HUDEP-2 (cell line): ENCODE data around the gene ZNF146.
"Not testable (repeated sequence)": the region's sequence is repeated elsewhere in the genome, so short reads cannot be mapped to it uniquely, and the experiment has no call there.

Experiments
- DNase-seq, 76 experiments: peaks; one replicate each; lab custom pipeline; 2025; ENCODE audit not compliant: unreplicated experiment in 76 of 76; lab: John Stamatoyannopoulos, UW

ZNF146 gene

DNA sequence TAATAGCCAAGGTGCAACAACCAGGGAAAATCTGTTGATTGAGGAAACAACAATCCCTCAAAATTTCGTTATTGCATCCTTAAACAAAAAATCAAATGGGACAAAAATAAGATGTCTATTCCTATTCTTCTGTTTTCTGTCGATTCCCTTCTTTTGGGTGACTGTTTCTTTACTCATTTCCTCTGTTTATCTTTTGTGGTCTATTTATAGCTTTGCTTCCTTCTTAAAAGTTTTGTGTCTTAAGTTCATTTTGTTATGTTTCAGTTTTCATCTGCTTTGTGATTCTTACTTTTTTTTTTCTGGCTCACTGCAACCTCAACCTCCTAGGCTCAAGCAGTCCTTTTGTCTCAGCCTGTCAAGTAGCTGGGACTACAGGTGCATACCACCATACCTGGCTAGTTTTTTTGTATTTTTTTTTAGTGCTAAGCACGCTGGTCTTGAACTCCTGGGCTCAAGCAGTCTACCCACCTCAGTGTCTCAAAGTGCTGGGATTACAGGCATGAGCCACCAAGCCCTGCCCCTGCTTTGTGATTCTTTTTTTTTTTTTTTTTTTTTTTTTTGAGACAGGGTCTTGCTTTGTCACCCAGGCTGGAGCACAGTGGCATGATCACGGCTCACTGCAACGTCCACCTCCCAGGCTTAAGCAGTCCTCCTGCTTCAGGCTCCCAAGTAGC, 10.4 kb downstream of the ZNF146 start:
- DNase-seq = no peak

DNA sequence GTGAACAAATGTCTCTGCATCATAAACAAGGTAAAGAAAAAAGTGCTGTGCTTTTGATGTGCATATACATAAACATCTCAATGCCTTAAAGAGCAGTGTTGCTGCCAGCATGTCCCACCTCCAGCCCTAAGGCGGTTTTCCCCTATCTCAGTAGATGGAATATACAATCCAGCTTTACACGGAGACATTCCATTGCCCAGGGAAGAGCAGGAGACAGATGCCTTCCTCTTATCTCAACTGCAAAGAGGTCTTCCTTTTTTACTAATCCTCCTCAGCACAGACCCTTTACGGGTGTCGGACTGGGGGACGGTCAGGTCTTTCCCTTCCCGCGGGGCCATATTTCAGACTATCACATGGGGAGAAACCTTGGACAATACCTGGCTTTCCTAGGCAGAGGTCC, 18.7 kb downstream of the ZNF146 start:
- DNase-seq = not testable (repeated sequence)

DNA sequence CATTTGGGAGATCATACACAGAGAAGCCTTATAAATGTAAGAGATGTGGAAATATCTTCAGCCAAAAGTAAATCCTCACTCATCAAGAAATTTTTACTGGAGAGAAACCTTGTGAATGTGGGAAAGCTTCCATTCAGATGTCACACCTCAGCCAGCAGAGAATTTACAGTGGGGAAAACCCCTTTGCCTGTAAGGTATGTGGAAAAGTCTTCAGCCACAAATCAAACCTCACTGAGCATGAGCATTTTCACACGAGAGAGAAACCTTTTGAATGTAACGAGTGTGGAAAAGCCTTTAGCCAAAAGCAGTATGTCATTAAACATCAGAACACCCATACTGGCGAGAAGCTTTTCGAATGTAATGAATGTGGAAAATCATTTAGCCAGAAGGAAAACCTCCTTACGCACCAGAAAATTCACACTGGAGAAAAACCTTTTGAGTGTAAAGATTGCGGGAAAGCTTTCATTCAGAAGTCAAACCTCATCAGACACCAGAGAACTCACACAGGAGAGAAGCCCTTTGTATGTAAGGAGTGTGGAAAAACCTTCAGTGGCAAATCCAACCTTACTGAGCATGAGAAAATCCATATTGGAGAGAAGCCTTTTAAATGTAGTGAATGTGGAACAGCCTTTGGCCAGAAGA, 21.5 kb downstream of the ZNF146 start:
- DNase-seq = no peak

DNA sequence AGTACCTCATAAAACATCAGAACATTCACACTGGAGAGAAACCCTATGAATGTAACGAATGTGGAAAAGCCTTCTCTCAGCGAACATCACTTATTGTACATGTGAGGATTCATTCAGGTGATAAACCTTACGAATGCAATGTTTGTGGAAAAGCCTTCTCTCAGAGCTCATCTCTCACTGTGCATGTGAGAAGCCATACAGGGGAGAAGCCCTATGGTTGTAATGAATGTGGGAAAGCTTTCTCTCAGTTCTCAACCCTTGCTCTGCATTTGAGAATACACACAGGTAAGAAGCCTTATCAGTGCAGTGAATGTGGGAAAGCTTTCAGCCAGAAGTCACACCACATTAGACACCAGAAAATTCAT, 22.0 kb downstream of the ZNF146 start:
- DNase-seq = no peak

DNA sequence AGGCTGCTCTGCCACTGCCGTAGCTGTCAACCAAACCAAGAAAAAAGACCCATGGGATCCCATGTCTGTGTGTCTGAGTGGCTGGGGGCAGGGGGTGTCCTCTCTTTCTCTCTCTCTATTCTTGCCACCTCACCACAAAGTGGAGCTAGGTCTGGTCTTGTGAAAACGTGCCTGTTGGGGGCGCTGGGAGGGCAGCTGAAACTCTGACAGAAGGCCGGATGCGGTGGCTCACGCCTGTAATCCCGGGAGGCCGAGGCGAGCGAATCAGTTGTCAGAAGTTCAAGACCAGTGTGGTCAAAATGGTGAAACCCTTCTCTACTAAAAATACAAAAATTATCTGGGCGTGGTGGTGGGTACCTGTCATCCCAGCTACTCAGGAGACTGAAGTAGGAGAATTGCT, 29.2 kb downstream of the ZNF146 start:
- DNase-seq = no peak

DNA sequence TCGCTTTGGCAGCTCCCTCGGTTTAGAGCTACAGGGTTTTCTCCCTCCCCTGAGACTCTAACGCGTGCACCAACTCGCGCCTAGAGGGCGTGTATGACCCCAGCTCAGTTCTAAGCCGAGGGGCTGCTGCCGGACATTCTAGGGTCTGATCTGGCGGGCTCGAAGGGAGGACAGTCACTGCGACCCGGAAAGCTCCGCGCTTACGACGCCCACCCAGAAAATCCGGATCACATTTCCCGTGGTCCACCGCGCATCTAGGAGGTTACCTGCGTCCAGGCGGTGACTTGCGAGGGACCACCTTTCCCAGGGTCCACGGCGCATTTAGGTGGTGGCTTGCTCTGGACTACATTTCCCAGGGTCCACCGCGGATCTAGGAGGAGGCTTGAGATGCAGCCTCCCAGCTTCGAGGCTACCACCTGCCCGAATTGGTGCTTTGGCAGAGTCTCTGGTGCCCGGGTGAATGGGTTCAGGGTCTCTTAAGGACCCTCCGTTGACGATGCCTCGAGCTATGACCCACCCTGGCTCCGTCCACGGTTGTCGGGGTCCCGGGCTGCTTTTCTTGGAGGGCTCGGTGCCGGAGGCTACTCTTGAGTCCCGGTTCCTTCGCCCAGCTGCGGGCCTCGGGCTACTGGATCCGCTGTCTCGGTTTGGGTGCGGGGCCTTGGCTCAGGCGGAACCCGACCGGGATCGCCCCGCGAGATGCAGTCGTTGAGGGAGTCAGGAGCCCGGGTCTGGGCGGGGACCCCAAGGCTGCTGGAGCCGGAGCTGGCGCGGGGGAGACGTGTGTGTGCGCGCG, 30.5 kb downstream of the ZNF146 start:
- no peak for DNase-seq

DNA sequence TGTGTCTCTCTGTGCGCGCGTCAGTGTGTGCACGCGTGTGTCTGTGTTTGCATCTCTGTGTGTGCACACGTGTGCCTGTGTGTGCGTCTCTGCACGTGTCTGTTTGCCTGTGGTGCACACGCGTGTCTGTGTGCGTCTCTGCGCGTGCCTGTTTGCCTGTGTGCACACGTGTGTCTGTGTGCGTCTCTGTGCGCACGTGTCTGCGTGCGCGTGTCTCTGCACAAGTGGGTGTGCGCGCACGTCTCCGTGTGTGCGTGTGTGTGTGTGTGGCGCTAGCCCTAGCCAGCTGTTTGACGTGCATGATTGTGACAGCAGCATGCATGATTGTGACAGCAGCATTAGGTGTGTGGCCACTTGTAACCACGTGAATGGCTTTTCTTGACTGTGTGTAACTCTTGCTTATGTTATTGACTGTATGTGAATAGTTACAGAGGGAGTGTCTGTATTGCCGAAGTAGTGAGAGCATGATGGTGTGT, 31.1 kb downstream of the ZNF146 start:
- no peak for DNase-seq

DNA sequence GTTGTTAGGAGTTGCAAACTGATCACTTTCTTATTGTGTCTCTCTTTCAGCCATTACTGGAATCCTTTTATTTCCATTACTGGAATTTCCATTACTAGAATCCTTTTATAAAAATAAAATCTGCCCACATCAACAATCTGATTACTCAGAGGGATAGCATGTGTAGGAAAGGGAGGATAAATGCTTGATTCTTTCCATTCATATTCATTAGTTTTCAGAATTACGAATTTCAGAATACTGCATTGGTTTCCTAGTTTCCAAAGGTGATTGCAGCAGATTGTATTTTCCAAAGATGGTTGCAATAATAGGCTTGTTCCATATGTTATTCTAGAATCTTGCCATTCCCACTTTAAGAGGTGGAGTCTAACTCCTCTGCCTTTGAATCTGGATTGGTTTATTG, 37.1 kb downstream of the ZNF146 start:
- no peak for DNase-seq

DNA sequence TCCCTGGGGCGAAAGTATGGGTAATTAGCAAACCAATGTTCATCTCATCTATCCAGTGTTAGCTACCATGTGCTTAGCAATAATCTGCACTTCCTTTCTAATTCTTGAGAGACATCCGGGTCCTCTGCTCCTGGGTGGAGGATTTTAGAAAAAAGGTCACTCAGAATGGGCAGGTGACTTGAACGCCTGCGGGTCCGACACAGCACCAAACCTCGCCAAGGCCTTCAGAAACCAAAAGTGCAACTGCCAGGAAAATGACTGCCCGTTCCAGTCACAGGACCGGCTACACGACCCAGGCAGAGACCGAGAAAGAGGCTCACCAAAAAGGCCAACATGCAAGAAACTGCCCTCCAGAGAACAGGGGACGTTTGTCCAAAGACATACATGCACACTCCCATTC, 39.9 kb downstream of the ZNF146 start:
- no peak for DNase-seq

DNA sequence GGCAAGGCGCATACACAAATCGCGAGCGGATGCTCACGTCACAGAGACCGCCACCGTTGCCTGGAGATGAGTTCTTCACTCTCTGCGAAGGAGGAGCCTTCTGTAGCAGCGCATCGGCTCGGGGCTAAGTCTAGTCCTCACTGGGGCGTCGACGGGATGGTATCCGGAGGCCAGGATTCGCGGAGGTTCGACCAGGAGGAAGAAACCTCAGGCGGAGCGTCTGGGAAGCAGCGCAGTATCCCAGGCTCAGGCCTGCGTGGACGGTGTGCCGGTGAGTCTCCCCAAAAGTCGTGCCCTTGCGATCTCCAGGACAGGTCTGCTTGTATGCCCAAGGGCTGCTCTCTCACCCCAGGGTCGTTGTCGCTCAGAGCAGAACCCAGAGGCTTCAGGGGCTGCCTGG, 40.4 kb downstream of the ZNF146 start:
- no peak for DNase-seq

DNA sequence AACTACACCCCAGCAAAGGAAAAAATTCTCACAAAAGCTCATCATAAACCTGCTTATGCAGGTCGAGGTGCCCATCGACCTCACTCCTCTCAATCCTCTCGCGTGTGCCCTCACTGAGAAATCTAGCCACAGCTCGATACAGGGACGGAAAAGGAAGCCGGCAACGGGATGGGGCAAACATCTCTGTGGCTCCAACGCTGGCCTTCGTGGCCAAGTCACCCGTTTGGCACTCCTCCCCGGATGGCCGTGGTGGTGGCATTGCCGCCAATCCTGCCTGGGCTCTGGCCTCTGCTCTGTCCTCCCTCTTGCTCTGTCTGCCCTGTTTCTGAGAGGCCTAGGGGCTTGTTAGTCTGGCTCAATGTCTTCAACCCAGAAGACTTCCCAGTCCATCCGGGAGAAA, 41.2 kb downstream of the ZNF146 start:
- DNase-seq = no peak

DNA sequence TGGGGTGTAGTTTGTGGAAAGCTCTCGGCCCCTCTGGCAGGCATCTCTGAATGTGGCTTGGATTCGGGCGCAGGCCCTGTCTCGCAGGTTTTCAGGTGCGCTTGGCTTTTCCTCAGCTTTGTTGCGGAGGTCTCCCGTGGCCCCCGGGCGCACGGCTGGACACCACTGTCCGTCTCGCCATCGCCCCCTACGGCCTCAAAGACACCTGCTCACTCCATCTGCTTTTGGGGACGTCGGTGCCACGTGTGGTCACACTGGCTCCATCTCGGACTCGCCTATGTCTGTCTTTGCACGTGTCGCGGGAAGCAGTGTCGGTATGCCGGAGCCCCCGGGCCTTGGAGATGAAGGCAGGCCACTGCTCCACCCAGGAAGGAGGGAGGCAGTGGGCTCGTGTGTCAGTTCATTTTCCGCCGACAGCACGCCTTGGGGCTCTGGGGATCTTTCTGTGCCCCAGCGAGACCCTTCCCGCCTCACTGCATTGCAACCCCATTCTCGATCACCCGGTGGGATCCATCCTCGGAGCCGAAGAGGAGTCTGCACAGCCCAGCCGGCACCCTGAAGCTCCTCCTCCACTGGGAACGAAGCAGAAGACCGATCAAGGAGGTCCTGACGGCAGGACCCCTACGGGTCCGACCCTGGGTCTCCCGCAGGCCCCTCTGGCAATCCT, 42.1 kb downstream of the ZNF146 start:
- DNase-seq = no peak

DNA sequence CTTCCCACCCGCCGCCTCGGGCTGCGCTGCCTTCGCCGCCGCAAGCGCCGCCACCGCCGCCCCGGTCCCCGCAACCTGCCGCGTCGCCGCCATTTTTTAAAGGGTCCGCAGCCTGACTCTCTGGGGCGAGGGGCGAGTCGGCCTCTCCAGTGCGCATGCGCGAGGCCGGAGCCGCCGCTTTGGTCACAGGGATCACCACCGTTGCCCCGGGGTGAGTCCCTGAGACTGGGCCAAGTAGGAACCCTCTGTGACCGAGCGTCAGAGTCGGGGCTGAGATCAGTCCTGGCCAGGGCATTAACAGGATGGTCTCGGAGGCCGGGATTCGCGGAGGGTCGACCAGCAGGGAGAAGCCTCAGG, 42.6 kb downstream of the ZNF146 start:
- DNase-seq = no peak

DNA sequence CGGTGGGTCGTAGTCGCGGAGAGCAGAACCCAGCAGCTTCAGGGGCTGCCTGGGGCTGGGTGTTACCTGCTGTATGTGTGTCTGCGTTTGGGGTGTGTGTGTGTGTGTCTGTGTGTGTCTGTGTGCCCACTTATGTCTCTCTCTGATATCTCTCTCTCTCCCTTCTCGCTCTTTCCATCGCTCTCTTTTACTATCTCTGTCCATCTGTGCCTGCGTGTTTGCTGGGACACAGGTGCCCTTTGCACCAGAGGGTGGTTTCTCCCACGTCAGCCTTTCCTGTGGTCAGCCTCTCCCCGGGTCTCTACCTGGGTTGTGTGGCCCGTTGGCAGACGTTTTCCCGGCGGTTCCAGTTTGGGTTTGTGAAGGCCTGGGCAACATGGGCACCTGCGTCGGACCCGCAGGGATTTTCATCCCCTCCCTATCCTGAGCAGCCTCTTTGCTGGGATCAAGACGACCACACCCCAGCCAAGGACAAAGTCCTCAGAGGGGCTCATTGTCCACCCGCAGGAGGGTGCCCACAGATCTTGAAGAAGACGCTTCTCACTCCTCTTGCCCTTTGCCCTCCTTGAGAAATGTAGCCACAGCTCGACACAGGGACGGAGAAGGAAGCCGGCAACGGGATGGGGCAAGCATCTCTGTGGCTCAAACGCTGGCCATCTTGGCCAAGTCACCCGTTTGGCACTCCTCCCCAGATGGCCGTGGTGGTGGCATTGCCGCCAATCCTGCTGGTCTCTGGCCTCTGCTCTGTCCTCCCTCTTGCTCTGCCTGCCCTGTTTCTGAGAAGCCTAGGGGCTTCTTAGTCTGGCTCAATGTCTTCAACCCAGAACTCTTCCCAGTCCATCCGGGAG, 43.3 kb downstream of the ZNF146 start:
- DNase-seq = no peak

DNA sequence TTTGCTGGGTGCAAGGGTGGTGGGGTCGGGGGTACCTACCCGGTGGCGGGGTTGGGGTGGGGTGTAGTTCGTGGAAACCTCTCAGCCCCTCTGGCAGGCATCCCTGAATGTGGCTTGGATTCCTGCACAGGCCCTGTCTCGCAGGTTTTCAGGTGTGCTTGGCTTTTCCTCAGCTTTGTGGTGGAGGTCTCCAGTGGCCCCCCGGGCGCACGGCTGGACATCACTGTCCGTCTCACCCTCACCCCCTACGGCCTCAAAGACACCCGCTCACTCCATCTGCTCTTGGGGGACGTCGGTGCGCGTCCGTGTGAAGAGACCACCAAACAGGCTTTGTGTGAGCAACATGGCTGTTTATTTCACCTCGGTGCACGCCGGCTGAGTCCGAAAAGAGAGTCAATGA, 44.3 kb downstream of the ZNF146 start:
- DNase-seq = no peak

DNA sequence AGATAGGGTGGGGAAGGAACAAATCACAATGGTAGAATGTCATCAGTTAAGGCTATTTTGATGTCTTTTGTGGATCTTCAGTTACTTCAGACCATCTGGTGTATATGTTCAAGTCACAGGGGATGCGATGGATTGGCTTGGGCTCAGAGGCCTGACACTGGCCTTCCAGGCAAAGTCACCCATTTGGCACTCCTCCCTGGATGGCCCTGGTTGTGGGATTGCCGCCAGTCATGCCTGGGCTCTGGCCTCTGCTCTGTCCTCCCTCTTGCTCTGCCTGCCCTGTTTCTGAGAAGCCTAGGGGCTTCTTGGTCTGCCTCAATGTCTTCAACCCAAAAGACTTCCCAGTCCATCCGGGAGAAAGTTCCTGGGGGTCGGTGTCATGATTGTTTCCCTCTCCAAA, 50.2 kb downstream of the ZNF146 start:
- DNase-seq = no peak

DNA sequence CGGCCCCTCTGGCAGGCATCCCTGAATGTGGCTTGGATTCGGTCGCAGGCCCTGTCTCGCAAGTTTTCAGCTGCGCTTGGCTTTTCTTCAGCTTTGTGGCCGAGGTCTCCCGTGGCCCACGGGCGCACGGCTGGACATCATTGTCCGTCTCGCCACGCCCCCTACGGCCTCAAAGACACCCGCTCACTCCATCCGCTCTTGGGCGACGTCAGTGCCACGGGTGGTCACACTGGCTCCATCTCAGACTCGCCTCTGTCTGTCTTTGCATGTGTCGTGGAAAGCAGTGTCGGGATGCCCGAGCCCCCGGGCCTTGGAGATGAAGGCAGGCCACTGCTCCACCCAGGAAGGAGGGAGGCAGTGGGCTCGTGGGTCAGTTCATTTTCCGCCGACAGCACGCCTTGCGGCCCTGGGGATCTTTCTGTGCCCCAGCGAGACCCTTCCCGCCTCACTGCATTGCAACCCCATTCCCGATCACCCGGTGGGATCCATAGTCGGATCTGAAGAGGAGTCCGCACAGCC, 51.0 kb downstream of the ZNF146 start:
- DNase-seq = no peak

DNA sequence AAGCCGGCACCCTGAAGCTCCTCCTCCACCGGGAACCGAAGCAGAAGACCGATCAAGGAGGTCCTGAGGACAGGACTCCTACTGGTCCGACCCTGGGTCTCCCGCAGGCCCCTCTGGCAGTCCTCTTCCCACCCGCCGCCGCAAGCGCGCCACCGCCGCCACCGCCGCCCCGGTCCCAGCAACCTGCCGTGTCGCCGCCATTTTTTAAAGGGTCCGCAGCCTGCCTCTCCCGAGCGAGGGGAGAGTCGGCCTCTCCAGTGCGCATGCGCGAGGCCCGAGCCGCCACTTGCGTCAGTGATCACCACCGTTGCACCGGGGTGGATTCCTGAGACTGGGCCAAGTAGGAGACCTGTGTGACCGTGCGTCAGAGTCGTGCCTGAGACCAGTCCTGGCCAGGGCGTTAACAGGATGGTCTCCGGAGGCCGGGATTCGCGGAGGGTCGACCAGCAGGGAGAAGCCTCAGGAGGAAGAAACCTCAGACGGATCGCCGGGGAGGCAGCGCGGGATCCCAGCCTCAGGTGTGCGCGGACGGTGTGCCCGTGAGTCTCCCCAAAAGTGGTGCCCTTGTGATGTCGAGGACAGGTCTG, 51.6 kb downstream of the ZNF146 start:
- no peak for DNase-seq

DNA sequence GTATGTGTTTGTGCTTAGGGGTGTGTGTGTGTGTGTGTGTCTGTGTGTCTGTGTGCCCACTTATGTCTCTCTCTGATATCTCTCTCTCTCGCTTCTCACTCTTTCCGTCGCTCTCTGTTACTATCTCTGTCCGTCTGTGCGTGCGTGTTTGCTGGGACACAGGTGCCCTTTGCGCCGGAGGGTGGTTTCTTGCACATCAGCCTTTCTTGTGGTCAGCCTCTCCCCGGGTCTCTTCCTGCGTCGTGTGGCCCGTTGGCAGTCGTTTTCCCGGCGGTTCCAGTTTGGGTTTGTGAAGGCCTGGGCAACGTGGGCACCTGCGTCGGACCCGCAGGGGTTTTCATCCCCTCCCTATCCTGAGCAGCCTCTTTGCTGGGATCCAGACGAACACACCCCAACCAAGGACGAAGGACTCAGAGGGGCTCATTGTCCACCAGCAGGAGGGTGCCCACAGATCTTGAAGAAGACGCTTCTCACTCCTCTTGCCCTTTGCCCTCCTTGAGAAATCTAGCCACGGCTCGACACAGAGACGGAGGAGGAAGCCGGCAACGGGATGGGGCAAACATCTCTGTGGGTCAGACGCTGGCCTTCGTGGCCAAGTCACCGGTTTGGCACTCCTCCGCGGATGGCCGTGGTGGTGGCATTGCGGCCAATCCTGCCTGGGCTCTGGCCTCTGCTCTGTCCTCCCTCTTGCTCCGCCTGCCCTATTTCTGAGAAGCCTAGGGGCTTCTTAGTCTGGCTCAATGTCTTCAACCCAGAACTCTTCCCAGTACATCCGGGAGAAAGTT, 52.3 kb downstream of the ZNF146 start:
- no peak for DNase-seq
